Lower lobe of right lung (tissue), 2 donors: Measurements from ENCODE around the gene PCP4. TPM values are rescaled to one million over a fixed set of nuclear protein-coding genes. Genes with fewer than 3 reads are reported as not detected.

Experiments
- ATAC-seq, 2 donors: fragments of 200-7000 bp; cut with Tn5 transposase; one replicate each; pipeline ENCODE4 v1.9.1; 2020 to 2022; ENCODE audit warnings: mild to moderate bottlenecking in 2 of 2, moderate library complexity in 2 of 2
- DNase-seq: peaks from one replicate; pipeline ENCODE4 v3.0.0-alpha.2; 2020
- H3K27ac ChIP-seq: fragments of 200-600 bp; one replicate; pipeline ENCODE4 v1.8.0; 2022
- H3K27me3 ChIP-seq: fragments of 200-600 bp; one replicate; pipeline ENCODE4 v1.8.0; 2022; ENCODE audit warnings: low read depth
- H3K36me3 ChIP-seq: fragments of 200-600 bp; one replicate; pipeline ENCODE4 v1.8.0; 2022; ENCODE audit warnings: mild to moderate bottlenecking
- H3K4me1 ChIP-seq: fragments of 200-600 bp; one replicate; pipeline ENCODE4 v1.8.0; 2022
- H3K4me3 ChIP-seq: fragments of 200-600 bp; one replicate; pipeline ENCODE4 v1.8.0; 2022; ENCODE audit warnings: mild to moderate bottlenecking
- H3K9me3 ChIP-seq: fragments of 200-600 bp; one replicate; pipeline ENCODE4 v1.8.0; 2022
- intact Hi-C: fragments of 100-400 bp; cut with DNase I; formaldehyde crosslinking; loops from one replicate; pipeline ENCODE4 v1.11.0; 2022
- total RNA-seq: library from RNA; stranded (reverse); fragmentation: NEBNext Ultra II Directional; extraction: Animal tissue kit (Norgen Biotek cat#: 25700); gene quantifications from one replicate; pipeline ENCODE4 v1.2.1, GENCODE V29; 2021
- TF ChIP-seq, protein P1 (sequence below): fragments of 200-600 bp; IDR thresholded peaks from one replicate; pipeline ENCODE4 v1.8.0; 2022; ENCODE audit warnings: antibody characterized with exemption, mild to moderate bottlenecking
- donor health status: DM: no; HTN: yes; CAD: no; lungs with severe emphysema.

The PCP4 gene
- total RNA-seq, 1 donor from 2014 or later = 0.95 TPM

DNA sequence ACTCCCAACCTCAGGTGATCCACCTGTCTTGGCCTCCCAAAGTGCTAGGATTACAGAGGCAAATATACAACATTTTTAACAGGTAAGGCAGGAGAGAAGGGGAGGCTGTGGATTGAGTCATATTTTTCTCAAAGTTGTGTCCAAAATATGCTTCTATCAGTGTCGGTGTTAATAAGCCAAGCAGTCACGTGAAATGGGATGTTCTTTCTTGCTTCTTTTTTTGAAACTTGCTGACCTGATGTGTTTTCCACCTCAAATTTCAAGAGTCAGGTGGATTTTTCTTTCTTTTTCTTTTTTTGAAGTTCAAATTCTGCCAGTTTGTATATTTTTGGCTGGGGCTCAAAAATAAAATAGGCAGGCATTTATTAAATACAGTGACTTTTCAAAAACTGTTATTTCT, 91.5 kb downstream of the PCP4 start:
- no peaks in the 10 kb centered on the region for H3K4me1 ChIP-seq
- no peaks in the 10 kb centered on the region for H3K36me3 ChIP-seq
- no peaks in the 10 kb centered on the region for H3K27me3 ChIP-seq
- TF ChIP-seq, protein P1, sequence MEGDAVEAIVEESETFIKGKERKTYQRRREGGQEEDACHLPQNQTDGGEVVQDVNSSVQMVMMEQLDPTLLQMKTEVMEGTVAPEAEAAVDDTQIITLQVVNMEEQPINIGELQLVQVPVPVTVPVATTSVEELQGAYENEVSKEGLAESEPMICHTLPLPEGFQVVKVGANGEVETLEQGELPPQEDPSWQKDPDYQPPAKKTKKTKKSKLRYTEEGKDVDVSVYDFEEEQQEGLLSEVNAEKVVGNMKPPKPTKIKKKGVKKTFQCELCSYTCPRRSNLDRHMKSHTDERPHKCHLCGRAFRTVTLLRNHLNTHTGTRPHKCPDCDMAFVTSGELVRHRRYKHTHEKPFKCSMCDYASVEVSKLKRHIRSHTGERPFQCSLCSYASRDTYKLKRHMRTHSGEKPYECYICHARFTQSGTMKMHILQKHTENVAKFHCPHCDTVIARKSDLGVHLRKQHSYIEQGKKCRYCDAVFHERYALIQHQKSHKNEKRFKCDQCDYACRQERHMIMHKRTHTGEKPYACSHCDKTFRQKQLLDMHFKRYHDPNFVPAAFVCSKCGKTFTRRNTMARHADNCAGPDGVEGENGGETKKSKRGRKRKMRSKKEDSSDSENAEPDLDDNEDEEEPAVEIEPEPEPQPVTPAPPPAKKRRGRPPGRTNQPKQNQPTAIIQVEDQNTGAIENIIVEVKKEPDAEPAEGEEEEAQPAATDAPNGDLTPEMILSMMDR = no peak
- H3K27ac ChIP-seq = no peak overlapping the region
- H3K9me3 ChIP-seq = peaks cover 19% of the 10 kb centered on the region
- DNase-seq (no peak), ATAC-seq (no peak)
- no peak overlapping the region for H3K4me3 ChIP-seq
- intact Hi-C loops = no loop called here

DNA sequence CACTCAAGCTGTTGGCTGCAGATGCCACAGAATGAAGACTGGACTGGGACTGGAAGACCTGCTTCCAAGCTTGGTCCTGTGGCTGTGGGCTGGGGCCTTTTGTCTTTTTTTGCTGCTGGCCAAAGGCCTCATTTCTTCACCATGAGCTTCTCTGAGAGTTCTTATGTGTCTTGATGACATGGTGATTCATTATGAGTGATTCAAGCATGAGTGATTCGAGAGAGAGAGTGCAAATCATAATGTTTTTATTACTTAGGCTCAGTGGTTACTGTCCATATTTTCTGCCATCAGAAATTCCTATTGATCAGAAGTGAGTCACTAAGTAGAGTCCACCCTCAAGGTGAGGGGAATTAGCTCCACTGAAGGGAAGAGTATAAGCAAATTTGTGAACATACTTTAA, 94.0 kb downstream of the PCP4 start:
- H3K9me3 ChIP-seq = peaks cover 19% of the 10 kb centered on the region
- intact Hi-C loops = no loop called here
- H3K4me1 ChIP-seq = no peaks in the 10 kb centered on the region
- ATAC-seq (no peak), DNase-seq (no peak)
- no peak overlapping the region for H3K4me3 ChIP-seq
- no peaks in the 10 kb centered on the region for H3K36me3 ChIP-seq
- H3K27me3 ChIP-seq = no peaks in the 10 kb centered on the region
- TF ChIP-seq, protein P1 = no peak
- no peak overlapping the region for H3K27ac ChIP-seq

DNA sequence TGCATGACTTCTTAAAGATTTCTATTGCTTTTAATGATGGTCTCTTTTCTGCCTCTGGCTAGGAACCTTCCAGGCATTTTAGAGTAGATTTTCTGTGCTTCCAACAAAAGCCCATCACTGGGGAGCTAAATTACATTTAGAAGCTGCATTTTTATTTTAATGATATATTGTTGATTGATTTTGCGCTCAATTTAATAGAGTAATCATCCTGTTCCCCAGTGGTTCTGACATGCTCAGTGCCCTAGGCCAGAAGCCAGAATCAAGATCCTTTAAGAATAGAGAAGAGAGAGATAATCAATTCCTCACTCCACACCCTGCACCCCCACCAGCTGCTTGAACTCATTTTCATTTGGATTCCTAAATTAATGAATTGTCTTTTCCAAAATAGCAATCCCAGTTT, 97.8 kb downstream of the PCP4 start:
- ATAC-seq = no peak
- TF ChIP-seq, protein P1 = no peak
- H3K27me3 ChIP-seq = no peaks in the 10 kb centered on the region

DNA sequence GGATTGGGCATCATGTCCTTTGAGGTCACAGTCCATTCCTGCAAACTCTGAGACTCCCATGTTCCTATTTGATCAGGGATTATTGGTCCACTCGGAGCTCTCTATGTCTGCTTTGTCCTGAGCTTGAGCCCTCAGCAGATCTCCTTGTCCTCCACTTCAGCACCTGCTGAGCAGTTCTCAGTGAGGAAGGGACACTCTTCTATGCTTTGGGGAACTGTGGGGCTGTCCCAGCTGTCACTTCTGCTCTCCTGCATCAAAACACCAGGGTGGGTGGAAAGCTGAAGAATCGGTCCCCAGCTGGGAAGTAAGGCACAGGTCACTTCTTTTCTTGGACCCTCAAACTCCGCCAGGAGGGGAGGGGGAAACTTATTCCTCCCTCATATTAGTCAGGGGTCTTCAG, 99.5 kb downstream of the PCP4 start:
- Histone ChIP-seq H3K4me3 (no peak overlapping the region), H3K27ac (no peak overlapping the region), H3K9me3 (no peaks in the 10 kb centered on the region), H3K36me3 (no peaks in the 10 kb centered on the region), H3K4me1 (no peaks in the 10 kb centered on the region), H3K27me3 (no peaks in the 10 kb centered on the region)
- DNase-seq (no peak), ATAC-seq (no peak)
- TF ChIP-seq, protein P1 = no peak
- intact Hi-C loops = no loop called here

More for the DNA sequence above, 97.8 kb downstream of the PCP4 start:
- DNase-seq = no peak
- Histone ChIP-seq H3K27ac (no peak overlapping the region), H3K4me3 (no peak overlapping the region), H3K9me3 (peaks cover 8% of the 10 kb centered on the region), H3K36me3 (no peaks in the 10 kb centered on the region), H3K4me1 (no peaks in the 10 kb centered on the region)
- intact Hi-C loops = no loop called here

DNA sequence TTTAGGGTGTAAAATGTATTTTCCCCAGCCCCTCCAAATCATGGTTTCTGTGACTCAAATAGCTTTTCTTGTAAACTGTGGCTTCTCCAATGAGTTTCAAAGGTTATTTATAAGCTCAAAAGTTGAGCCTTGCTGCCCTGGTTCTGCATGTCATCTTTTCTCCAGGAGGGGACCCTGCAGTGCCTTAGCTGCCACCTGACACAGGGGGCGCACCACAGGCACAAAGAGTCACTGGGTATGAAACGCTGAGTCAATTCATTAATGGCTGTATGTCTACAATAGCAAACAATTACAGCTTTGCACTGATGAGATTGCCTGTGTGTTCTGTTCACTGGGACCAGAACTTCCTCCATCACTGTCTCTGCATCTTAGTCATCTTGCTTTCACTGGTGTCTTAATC, 100.8 kb downstream of the PCP4 start:
- TF ChIP-seq, protein P1 = no peak
- intact Hi-C loops = no loop called here
- Histone ChIP-seq H3K27ac (no peak overlapping the region), H3K4me3 (no peak overlapping the region), H3K4me1 (no peaks in the 10 kb centered on the region), H3K27me3 (no peaks in the 10 kb centered on the region), H3K36me3 (no peaks in the 10 kb centered on the region), H3K9me3 (no peaks in the 10 kb centered on the region)
- no peak for ATAC-seq
- no peak for DNase-seq
